ENCODE results near the gene CRKL. TPM values are rescaled to one million over a fixed set of nuclear protein-coding genes. Genes with fewer than 3 reads are reported as not detected.

CRKL gene
- total RNA-seq, 2 experiments from 2014 or later, result 57.7 to 70.9 TPM

DNA sequence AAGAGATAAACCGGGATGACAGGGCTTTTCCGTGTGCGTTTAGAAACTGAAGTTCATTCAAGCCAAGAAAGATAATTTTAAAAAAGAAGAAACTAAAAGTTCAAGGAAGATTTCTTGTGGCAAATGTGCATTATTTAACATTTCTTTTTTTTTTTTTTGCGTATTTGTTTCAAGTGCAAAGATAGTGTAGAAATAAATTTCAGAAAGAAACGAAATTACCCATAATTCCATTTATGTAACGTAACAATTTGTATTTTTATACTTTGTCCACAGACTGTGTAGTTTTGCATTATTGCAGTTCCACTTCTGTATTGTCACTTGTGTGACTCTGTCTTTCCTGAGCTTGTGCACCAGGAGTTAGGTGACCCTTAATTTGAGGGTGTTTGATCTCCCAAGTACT is 34.4 kb upstream of the CRKL start:
- no TSS peak for BruUV-seq (replicated peaks)
- ChIA-PET POLR2A (no interaction called here), CTCF (ENCODE audit: unreplicated experiment) (no interaction called here)
- Histone ChIP-seq H3K4me3 (ENCODE audit: low read depth, low read length, poor library complexity, severe bottlenecking) (no peak overlapping the region), H3K4me2 (ENCODE audit: low read length) (no peak overlapping the region), H3K27ac (ENCODE audit: low read depth, low read length, poor library complexity, severe bottlenecking) (no peak overlapping the region), H4K20me1 (ENCODE audit: insufficient read depth, low read length) (no peaks in the 10 kb centered on the region), H3K79me2 (ENCODE audit: insufficient read depth, low read depth, low read length) (no peaks in the 10 kb centered on the region), H3K9me2 (ENCODE audit: insufficient read depth, low read length) (no peaks in the 10 kb centered on the region), H3K9me3 (ENCODE audit: low read length) (no peaks in the 10 kb centered on the region), H2AFZ (ENCODE audit: low read length) (no peak overlapping the region), H3K4me1 (ENCODE audit: insufficient read depth, low read length, poor library complexity, severe bottlenecking) (no peaks in the 10 kb centered on the region), H3K36me3 (ENCODE audit: insufficient read depth, low read length) (peaks cover 40% of the 10 kb centered on the region; the same call in 1 of the 2 replicates)
- TF ChIP-seq CTCF (conservative IDR thresholded peaks at IDR 0.05; ENCODE audit: low read length), result no peak
- no peak for TF ChIP-seq EZH2phosphoT487 (IDR thresholded peaks at IDR 0.05; ENCODE audit: borderline replicate concordance, low read depth, low read length)
- no peak for DNase-seq (ENCODE audit: low spot score)
- intact Hi-C loops (cut with micrococcal nuclease; ENCODE audit: unreplicated experiment), result no loop called here

- H3K4me1 ChIP-seq (ENCODE audit: insufficient read depth, low read length, poor library complexity, severe bottlenecking), result no peaks in the 10 kb centered on the region
- ChIA-PET CTCF (ENCODE audit: unreplicated experiment) (no interaction called here), POLR2A (no interaction called here)
- no peaks in the 10 kb centered on the region for H3K79me2 ChIP-seq (ENCODE audit: insufficient read depth, low read depth, low read length)
- H3K36me3 ChIP-seq (ENCODE audit: insufficient read depth, low read length), result peaks cover 56% of the 10 kb centered on the region
- BruUV-seq (replicated peaks), result no TSS peak
- no peak overlapping the region for H3K4me3 ChIP-seq (ENCODE audit: low read depth, low read length, poor library complexity, severe bottlenecking)
- TF ChIP-seq CTCF (conservative IDR thresholded peaks at IDR 0.05; ENCODE audit: low read length) (no peak), EZH2phosphoT487 (IDR thresholded peaks at IDR 0.05; ENCODE audit: borderline replicate concordance, low read depth, low read length) (no peak)
- H2AFZ ChIP-seq (ENCODE audit: low read length), result no peak overlapping the region
- no peaks in the 10 kb centered on the region for H4K20me1 ChIP-seq (ENCODE audit: insufficient read depth, low read length)
- H3K9me3 ChIP-seq (ENCODE audit: low read length), result no peaks in the 10 kb centered on the region
- no peaks in the 10 kb centered on the region for H3K9me2 ChIP-seq (ENCODE audit: insufficient read depth, low read length)
- DNase-seq (ENCODE audit: low spot score), result no peak
- intact Hi-C loops (cut with micrococcal nuclease; ENCODE audit: unreplicated experiment), result no loop called here
- no peak overlapping the region for H3K4me2 ChIP-seq (ENCODE audit: low read length)
- H3K27ac ChIP-seq (ENCODE audit: low read depth, low read length, poor library complexity, severe bottlenecking), result no peak overlapping the region
Measured at GRCh38 chr22:20884454-20884853, 32.8 kb upstream of the CRKL start.

- no peaks in the 10 kb centered on the region for H3K79me2 ChIP-seq (ENCODE audit: insufficient read depth, low read depth, low read length)
- no peak overlapping the region for H3K4me3 ChIP-seq (ENCODE audit: low read depth, low read length, poor library complexity, severe bottlenecking)
- ChIA-PET POLR2A (no interaction called here), CTCF (ENCODE audit: unreplicated experiment) (interaction anchor here (1.4 kb wide), 1 partner anchor 19 kb away, joined by 3 read pairs; no protein-coding TSS in a partner anchor)
- TF ChIP-seq EZH2phosphoT487 (IDR thresholded peaks at IDR 0.05; ENCODE audit: borderline replicate concordance, low read depth, low read length) (no peak), CTCF (conservative IDR thresholded peaks at IDR 0.05; ENCODE audit: low read length) (no peak)
- peaks cover 63% of the 10 kb centered on the region for H3K36me3 ChIP-seq (ENCODE audit: insufficient read depth, low read length)
- no peaks in the 10 kb centered on the region for H3K9me3 ChIP-seq (ENCODE audit: low read length)
- no TSS peak for BruUV-seq (replicated peaks)
- intact Hi-C loops (cut with micrococcal nuclease; ENCODE audit: unreplicated experiment), result no loop called here
- no peak for DNase-seq (ENCODE audit: low spot score)
- no peak overlapping the region for H3K27ac ChIP-seq (ENCODE audit: low read depth, low read length, poor library complexity, severe bottlenecking)
- no peak overlapping the region for H3K4me2 ChIP-seq (ENCODE audit: low read length)
- H3K9me2 ChIP-seq (ENCODE audit: insufficient read depth, low read length), result no peaks in the 10 kb centered on the region
- H2AFZ ChIP-seq (ENCODE audit: low read length), result no peak overlapping the region
- H4K20me1 ChIP-seq (ENCODE audit: insufficient read depth, low read length), result no peaks in the 10 kb centered on the region
- no peaks in the 10 kb centered on the region for H3K4me1 ChIP-seq (ENCODE audit: insufficient read depth, low read length, poor library complexity, severe bottlenecking)
Measured at GRCh38 chr22:20885017-20885556, 32.1 kb upstream of the CRKL start.
